AG10803 (cell line): ENCODE measurements around the gene POLDIP3.
"Not testable (repeated sequence)": the region's sequence is repeated elsewhere in the genome, so short reads cannot be mapped to it uniquely, and the experiment has no call there.

Source experiments
- DNase-seq: peaks from one replicate; pipeline ENCODE4 v3.0.0; 2010; ENCODE audit warnings: low read depth
- H3K4me3 ChIP-seq: 2 replicates; pipeline ENCODE4 v1.5.1; 2011; ENCODE audit warnings: mild to moderate bottlenecking, low read length, control low read depth
- CTCF ChIP-seq: conservative IDR thresholded peaks from 2 replicates; pipeline ENCODE4 v1.5.1; 2011; ENCODE audit warnings: mild to moderate bottlenecking, low read length, control low read depth, inconsistent platforms

Gene POLDIP3

GRCh38 chr22:42622061-42622710, 7.5 kb upstream of the POLDIP3 start:
- no peak for DNase-seq
- no peak overlapping the region for H3K4me3 ChIP-seq
- TF ChIP-seq CTCF = no peak

GRCh38 chr22:42621505-42622002, 6.9 kb upstream of the POLDIP3 start:
- peak; percentile 84 for TF ChIP-seq CTCF
- no peak overlapping the region for H3K4me3 ChIP-seq
- DNase-seq = peak; percentile 80

GRCh38 chr22:42620084-42620483, 5.4 kb upstream of the POLDIP3 start:
- DNase-seq = no peak
- no peak for TF ChIP-seq CTCF
- H3K4me3 ChIP-seq = no peak overlapping the region

GRCh38 chr22:42619261-42620063, 4.8 kb upstream of the POLDIP3 start:
- DNase-seq = no peak
- no peak for TF ChIP-seq CTCF
- no peak overlapping the region for H3K4me3 ChIP-seq

GRCh38 chr22:42617155-42617983, 2.7 kb upstream of the POLDIP3 start:
- no peak for TF ChIP-seq CTCF
- DNase-seq = no peak
- H3K4me3 ChIP-seq = no peak overlapping the region

GRCh38 chr22:42615860-42616175, 1.1 kb upstream of the POLDIP3 start:
- H3K4me3 ChIP-seq = peak overlapping the region; percentile 85
- not testable (repeated sequence) for DNase-seq

- TF ChIP-seq CTCF = no peak
- peak; percentile 97 for DNase-seq
- peak overlapping the region; percentile 85 for H3K4me3 ChIP-seq
Measured at GRCh38 chr22:42615092-42615859, 593 bp upstream of the POLDIP3 start.
